Cardiac fibroblast (primary cell): ENCODE measurements around the gene IL12RB2.

ENCODE experiments used
- DNase-seq, 2 donors: peaks; one replicate each; pipeline versions ENCODE4 v3.0.0 to v3.0.0-alpha.2; 2010; ENCODE audit warnings: low read depth in 2 of 2
- H3K4me3 ChIP-seq, 2 donors: replicated peaks in 1 of 2; 1 replicate in 1 of 2; 2 replicates in 1 of 2; pipeline ENCODE4 v1.5.1; 2011; ENCODE audit warnings: low read depth in 2 of 2, low read length in 2 of 2, mild to moderate bottlenecking in 2 of 2, moderate library complexity in 1 of 2
- CTCF ChIP-seq: IDR thresholded peaks from one replicate; pipeline ENCODE4 v1.5.1; 2011; ENCODE audit warnings: low read depth, mild to moderate bottlenecking, low read length, inconsistent platforms

IL12RB2 gene

DNA sequence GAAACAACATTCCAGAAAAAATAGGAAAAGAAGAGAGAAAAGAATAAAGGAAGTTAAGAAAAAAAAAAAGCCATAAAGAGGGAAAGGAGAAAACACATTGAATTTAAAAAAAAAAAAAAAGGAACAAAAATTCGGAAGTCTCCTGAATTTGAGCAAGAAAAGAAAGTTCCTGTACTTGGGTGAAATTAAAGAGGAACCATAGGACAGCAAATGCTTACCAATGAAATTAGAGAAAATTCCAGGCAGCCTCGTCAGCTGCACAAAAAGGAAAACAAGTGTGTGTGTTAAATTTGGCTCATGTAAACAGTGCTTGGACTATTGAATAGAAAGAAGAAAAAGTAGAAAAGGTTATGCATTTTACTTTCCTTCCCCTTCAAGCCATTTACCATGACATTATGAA lies 4.9 kb downstream of the IL12RB2 start:
- no peak for DNase-seq
- no peak for TF ChIP-seq CTCF
- no peak overlapping the region for H3K4me3 ChIP-seq

DNA sequence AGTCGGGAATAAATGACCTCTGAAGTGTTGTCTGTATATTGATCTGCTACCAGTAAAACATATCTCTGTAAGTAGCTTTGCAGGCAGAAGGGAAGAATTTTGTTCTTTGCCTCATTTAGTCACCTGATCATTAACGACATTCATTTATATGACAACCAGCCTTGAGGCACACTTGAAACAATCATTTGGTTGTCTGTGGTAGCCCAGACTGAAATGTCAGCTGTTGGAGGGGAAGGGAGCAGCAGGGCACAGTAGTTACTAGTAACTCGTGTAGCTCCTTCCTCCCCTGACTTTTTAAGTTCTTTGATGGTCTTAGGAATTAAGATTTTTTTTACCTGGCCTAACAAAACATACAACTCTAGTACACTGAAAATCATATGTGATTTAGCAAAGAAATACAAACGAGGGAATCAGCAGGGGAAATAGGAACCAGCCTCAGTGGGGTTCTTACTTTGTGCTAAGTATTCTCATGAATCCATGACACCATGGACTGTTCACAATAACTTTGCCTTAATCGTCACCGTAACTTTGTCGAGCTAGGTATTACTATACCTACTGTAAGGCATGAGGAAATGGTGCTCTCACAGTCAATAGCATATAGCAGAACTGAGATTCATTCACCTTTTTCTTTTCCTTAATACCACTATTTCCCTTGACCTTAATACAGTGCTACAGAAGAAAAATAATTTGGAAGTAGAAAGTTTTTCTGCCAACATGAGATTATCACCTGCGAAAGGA lies 6.4 kb downstream of the IL12RB2 start:
- no peak for DNase-seq
- TF ChIP-seq CTCF, result no peak
- H3K4me3 ChIP-seq, result no peak overlapping the region

DNA sequence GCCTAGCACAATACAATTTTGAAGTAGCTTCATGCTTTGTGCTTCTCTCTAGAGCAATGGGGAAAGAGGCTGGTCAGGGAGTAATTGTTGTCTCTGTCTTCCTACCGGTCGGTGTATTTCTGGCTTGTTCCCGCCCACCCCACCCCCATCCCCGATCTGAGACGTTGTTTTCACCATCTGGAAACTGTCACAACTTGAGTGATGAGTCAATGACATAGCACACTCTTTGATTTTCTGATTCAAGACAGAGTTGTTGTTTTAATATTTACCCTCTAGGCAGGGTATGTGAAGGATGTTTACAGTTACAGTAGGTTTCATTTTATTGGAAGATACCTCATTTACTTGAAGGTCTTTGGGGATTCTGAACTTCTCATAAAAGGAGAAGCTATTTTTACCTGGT lies 7.0 kb downstream of the IL12RB2 start:
- no peak for DNase-seq
- TF ChIP-seq CTCF, result no peak
- no peak overlapping the region for H3K4me3 ChIP-seq

DNA sequence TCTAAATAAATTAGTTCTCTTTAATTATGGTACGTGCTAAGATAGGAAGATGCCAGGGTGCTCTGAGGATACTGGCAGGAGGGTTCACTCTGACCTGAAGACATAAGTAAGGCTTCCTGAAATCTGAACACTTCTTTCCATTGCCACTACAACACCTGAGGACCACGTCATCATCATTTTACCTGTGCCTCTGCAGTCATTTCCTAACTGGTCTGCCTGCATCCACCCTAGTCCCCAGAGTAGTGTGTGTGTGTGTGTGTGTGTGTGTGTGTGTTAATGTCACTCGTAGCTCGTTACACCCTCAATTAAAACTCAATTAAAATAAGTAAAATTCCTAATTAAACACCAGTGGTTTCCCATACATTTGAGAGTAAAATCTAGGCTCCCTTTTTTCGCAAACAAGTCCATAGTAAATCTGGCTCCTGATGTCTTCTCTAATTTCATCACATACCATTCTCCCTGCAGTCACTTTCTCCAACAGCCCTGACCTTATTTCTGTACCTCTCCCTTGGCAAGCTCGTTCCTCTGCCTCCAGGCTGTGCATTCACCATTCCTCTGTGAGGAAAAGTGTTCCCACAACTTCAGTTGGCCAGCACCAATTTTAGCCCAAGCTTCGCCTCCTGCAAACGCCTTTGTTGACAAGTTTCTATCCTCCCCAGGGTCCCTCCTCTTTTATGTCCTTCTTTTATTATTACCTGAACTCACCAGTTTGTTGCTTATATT lies 8.7 kb downstream of the IL12RB2 start:
- DNase-seq, result no peak
- TF ChIP-seq CTCF, result no peak
- no peak overlapping the region for H3K4me3 ChIP-seq

DNA sequence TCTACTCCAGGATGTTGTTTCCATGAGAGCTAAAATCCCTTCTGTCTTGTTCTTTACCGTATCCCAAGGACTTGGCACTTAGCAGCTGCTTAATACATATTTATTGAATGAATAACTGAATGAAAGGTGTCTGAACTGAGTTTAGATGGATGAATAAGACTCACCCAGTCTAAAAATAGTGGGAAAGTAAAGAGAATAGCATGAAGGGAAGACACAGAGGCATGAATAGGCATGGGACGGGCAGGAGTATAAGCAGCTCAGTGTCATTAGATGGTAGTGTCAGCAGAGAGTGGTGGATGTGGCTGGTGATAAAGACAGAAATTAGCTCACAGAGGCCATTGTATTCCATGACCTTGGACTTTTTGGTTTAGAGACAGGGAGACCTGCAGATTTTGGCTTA lies 9.2 kb downstream of the IL12RB2 start:
- no peak for TF ChIP-seq CTCF
- H3K4me3 ChIP-seq, result no peak overlapping the region
- no peak for DNase-seq

GRCh38 chr1:67317803-67318202 lies 10.1 kb downstream of the IL12RB2 start:
- DNase-seq, result no peak
- no peak for TF ChIP-seq CTCF
- H3K4me3 ChIP-seq, result no peak overlapping the region
